ENCODE data around the gene EFNA5. TPM values are rescaled to one million over a fixed set of nuclear protein-coding genes. Genes with fewer than 3 reads are reported as not detected.

The EFNA5 gene
- polyA plus RNA-seq, 1 donor from 2014 or later, result 4.2 TPM

- Histone ChIP-seq H3K79me2 (replicated peaks; ENCODE audit: insufficient read depth, low read length) (peaks cover 25% of the 10 kb centered on the region), H3K27ac (ENCODE audit: low read length) (no peak overlapping the region), H4K20me1 (ENCODE audit: insufficient read depth) (no peaks in the 10 kb centered on the region), H3K27me3 (ENCODE audit: insufficient read depth, low read depth, low read length) (no peaks in the 10 kb centered on the region), H3K4me2 (ENCODE audit: low read length) (no peak overlapping the region), H3K4me3 (ENCODE audit: low read length) (no peak overlapping the region), H3K9me3 (ENCODE audit: low read length) (no peaks in the 10 kb centered on the region), H3K9ac (ENCODE audit: low read length) (no peak overlapping the region), H3K9me2 (ENCODE audit: insufficient read depth, low read length) (no peaks in the 10 kb centered on the region), H3F3A (ENCODE audit: insufficient read depth, low read length, poor library complexity, severe bottlenecking) (no peaks in the 10 kb centered on the region), H2AFZ (ENCODE audit: low read depth, low read length) (no peak overlapping the region), H3K36me3 (ENCODE audit: insufficient read depth, low read length) (no peaks in the 10 kb centered on the region)
- TF ChIP-seq EZH2 (IDR thresholded peaks at IDR 0.05; ENCODE audit: borderline replicate concordance, insufficient read depth, low read length, poor library complexity, severe bottlenecking), result no peak
Observed at GRCh38 chr5:107539726-107540330, 130.9 kb downstream of the EFNA5 start.

- TF ChIP-seq EP300 (conservative IDR thresholded peaks at IDR 0.05; ENCODE audit: poor library complexity, severe bottlenecking) (no peak), REST (IDR thresholded peaks at IDR 0.05; ENCODE audit: borderline replicate concordance) (no peak), EZH2 (IDR thresholded peaks at IDR 0.05; ENCODE audit: borderline replicate concordance, insufficient read depth, low read length, poor library complexity, severe bottlenecking) (no peak)
- Histone ChIP-seq H3K36me3 (ENCODE audit: insufficient read depth, low read length) (no peaks in the 10 kb centered on the region), H3K9me3 (ENCODE audit: low read length) (no peaks in the 10 kb centered on the region), H3K4me2 (ENCODE audit: low read length) (no peak overlapping the region), H3K9ac (ENCODE audit: low read length) (no peak overlapping the region), H3K27me3 (ENCODE audit: insufficient read depth, low read depth, low read length) (no peaks in the 10 kb centered on the region), H2AFZ (ENCODE audit: low read depth, low read length) (no peak overlapping the region), H3F3A (ENCODE audit: insufficient read depth, low read length, poor library complexity, severe bottlenecking) (no peaks in the 10 kb centered on the region), H4K20me1 (ENCODE audit: insufficient read depth) (no peaks in the 10 kb centered on the region), H3K79me2 (replicated peaks; ENCODE audit: insufficient read depth, low read length) (peaks cover 27% of the 10 kb centered on the region), H3K27ac (ENCODE audit: low read length) (no peak overlapping the region), H3K9me2 (ENCODE audit: insufficient read depth, low read length) (no peaks in the 10 kb centered on the region), H3K4me3 (ENCODE audit: low read length) (no peak overlapping the region)
Observed at GRCh38 chr5:107538805-107539445, 131.8 kb downstream of the EFNA5 start.

GRCh38 chr5:107538331-107538730 is 132.4 kb downstream of the EFNA5 start:
- Histone ChIP-seq H4K20me1 (ENCODE audit: insufficient read depth) (no peaks in the 10 kb centered on the region), H3K4me3 (ENCODE audit: low read length) (no peak overlapping the region), H2AFZ (ENCODE audit: low read depth, low read length) (no peak overlapping the region), H3F3A (ENCODE audit: insufficient read depth, low read length, poor library complexity, severe bottlenecking) (no peaks in the 10 kb centered on the region), H3K9me2 (ENCODE audit: insufficient read depth, low read length) (no peaks in the 10 kb centered on the region), H3K9me3 (ENCODE audit: low read length) (no peaks in the 10 kb centered on the region), H3K27me3 (ENCODE audit: insufficient read depth, low read depth, low read length) (no peaks in the 10 kb centered on the region), H3K27ac (ENCODE audit: low read length) (no peak overlapping the region), H3K4me2 (ENCODE audit: low read length) (no peak overlapping the region), H3K79me2 (replicated peaks; ENCODE audit: insufficient read depth, low read length) (peaks cover 31% of the 10 kb centered on the region), H3K9ac (ENCODE audit: low read length) (no peak overlapping the region), H3K36me3 (ENCODE audit: insufficient read depth, low read length) (no peaks in the 10 kb centered on the region)
- TF ChIP-seq MXI1 (conservative IDR thresholded peaks at IDR 0.05; ENCODE audit: poor library complexity, severe bottlenecking) (no peak), SMC3 (conservative IDR thresholded peaks at IDR 0.05; ENCODE audit: poor library complexity) (no peak), POLR2AphosphoS5 (IDR thresholded peaks at IDR 0.05) (no peak), REST (IDR thresholded peaks at IDR 0.05; ENCODE audit: borderline replicate concordance) (no peak), EZH2 (IDR thresholded peaks at IDR 0.05; ENCODE audit: borderline replicate concordance, insufficient read depth, low read length, poor library complexity, severe bottlenecking) (no peak), CTCF (IDR thresholded peaks at IDR 0.05; ENCODE audit: poor library complexity, severe bottlenecking) (no peak), RAD21 (conservative IDR thresholded peaks at IDR 0.05) (no peak), EP300 (conservative IDR thresholded peaks at IDR 0.05; ENCODE audit: poor library complexity, severe bottlenecking) (no peak), TAF1 (IDR thresholded peaks at IDR 0.05; ENCODE audit: low read depth) (no peak)

Data from neural cell (in vitro differentiated cells).